Chondrocyte (in vitro differentiated cells): ENCODE data around the gene PUS7. TPM values are rescaled to one million over a fixed set of nuclear protein-coding genes. Genes with fewer than 3 reads are reported as not detected.

Experiments used
- DNase-seq: peaks from one replicate; pipeline ENCODE4 v3.0.0; 2021; ENCODE audit warnings: mixed read lengths, low spot score
- H3K27ac Mint-ChIP-seq: one replicate; pipeline ENCODE4 v1.8.0; 2021; ENCODE audit warnings: mild to moderate bottlenecking, moderate library complexity, mixed read lengths; ENCODE audit not compliant: unreplicated experiment
- H3K27me3 Mint-ChIP-seq: 2 replicates; pipeline ENCODE4 v1.8.0; 2021; ENCODE audit warnings: low read depth, mixed read lengths
- H3K36me3 Mint-ChIP-seq: 2 replicates; pipeline ENCODE4 v1.8.0; 2021; ENCODE audit warnings: low read depth, mixed read lengths
- H3K4me1 Mint-ChIP-seq: 2 replicates; pipeline ENCODE4 v1.8.0; 2021; ENCODE audit warnings: low read depth, mild to moderate bottlenecking, mixed read lengths
- H3K4me3 Mint-ChIP-seq: one replicate; pipeline ENCODE4 v1.8.0; 2021; ENCODE audit warnings: mild to moderate bottlenecking, moderate library complexity, mixed read lengths; ENCODE audit not compliant: unreplicated experiment
- H3K9me3 Mint-ChIP-seq: 2 replicates; pipeline ENCODE4 v1.8.0; 2021; ENCODE audit warnings: low read depth, mixed read lengths
- total RNA-seq: library from RNA; stranded (reverse); gene quantifications from 3 replicates; pipeline ENCODE4 v1.2.1, GENCODE V29; 2021
- TF ChIP-seq, protein P1 (sequence below): fragments of 200-600 bp; sonication (generic); IDR thresholded peaks from 2 replicates; pipeline ENCODE4 v1.5.0; 2021; ENCODE audit warnings: antibody characterized with exemption, mild to moderate bottlenecking, moderate library complexity

PUS7 gene
- total RNA-seq, 1 donor from 2014 or later, result 18.5 TPM

DNA sequence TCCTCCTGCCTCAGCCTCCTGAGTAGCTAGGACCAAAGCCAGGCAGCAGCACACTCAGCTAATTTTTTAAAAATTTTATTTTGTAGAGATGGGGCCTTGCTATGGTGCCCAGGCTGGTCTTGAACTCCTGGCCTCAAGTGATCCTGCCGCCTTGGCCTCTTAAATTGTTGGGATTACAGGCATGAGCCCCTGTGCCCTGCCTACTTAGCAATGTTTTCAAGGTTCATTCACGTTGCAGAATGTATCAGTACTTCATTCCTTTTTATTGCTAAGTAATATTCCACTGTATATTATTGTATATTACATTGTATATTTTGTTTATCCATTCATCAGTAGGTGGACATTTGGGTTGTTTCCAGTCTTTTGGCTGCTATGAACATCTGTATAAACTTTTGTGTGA, 44.2 kb downstream of the PUS7 start:
- Mint-ChIP-seq H3K4me3 (no peak overlapping the region), H3K9me3 (no peaks in the 10 kb centered on the region), H3K36me3 (peaks cover 14% of the 10 kb centered on the region), H3K27me3 (no peaks in the 10 kb centered on the region), H3K27ac (no peak overlapping the region), H3K4me1 (peaks cover 17% of the 10 kb centered on the region)
- no peak for DNase-seq
- TF ChIP-seq, protein P1, sequence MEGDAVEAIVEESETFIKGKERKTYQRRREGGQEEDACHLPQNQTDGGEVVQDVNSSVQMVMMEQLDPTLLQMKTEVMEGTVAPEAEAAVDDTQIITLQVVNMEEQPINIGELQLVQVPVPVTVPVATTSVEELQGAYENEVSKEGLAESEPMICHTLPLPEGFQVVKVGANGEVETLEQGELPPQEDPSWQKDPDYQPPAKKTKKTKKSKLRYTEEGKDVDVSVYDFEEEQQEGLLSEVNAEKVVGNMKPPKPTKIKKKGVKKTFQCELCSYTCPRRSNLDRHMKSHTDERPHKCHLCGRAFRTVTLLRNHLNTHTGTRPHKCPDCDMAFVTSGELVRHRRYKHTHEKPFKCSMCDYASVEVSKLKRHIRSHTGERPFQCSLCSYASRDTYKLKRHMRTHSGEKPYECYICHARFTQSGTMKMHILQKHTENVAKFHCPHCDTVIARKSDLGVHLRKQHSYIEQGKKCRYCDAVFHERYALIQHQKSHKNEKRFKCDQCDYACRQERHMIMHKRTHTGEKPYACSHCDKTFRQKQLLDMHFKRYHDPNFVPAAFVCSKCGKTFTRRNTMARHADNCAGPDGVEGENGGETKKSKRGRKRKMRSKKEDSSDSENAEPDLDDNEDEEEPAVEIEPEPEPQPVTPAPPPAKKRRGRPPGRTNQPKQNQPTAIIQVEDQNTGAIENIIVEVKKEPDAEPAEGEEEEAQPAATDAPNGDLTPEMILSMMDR, result no peak

DNA sequence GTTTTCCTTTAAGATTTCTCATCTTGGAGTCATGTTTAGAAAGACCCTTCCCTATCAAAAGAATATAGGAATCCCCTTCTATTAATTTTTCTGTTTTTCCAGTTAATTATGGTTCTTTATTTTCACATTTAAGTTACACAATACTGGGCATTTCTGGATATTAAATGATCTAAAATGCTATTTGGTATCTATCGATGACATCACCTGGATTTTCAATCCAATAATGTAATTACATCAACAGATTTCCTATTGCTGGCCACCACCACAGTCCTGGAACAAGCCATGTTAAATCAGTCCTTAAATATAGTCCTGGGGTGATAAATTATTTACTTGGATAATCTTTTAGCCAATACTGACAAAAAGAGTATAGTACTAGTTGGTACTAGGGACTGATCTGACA, 48.0 kb downstream of the PUS7 start:
- peaks cover 6% of the 10 kb centered on the region for H3K4me1 Mint-ChIP-seq
- TF ChIP-seq, protein P1, result no peak
- no peak overlapping the region for H3K4me3 Mint-ChIP-seq
- no peak overlapping the region for H3K27ac Mint-ChIP-seq
- no peaks in the 10 kb centered on the region for H3K27me3 Mint-ChIP-seq
- H3K36me3 Mint-ChIP-seq, result peaks cover 6% of the 10 kb centered on the region
- no peaks in the 10 kb centered on the region for H3K9me3 Mint-ChIP-seq
- no peak for DNase-seq

DNA sequence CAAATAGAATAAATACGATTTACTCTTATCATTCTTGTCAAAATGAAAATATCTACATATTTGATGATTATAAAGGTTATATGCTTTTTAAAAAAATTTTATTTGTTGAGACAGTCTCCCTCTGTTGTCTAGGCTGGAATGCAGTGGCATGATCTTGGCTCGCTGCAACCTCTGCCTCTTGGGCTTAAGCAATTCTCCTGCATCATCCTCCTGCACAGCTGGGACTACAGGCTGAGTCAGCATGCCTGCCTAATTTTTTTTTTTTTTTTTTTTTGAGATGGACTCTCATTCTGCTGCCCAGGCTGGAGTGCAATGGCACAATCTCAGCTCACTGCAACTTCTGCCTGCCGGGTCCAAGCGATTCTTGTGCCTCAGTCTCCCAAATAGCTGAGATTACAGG, 48.9 kb downstream of the PUS7 start:
- TF ChIP-seq, protein P1, result no peak
- H3K27me3 Mint-ChIP-seq, result no peaks in the 10 kb centered on the region
- no peaks in the 10 kb centered on the region for H3K9me3 Mint-ChIP-seq
- H3K27ac Mint-ChIP-seq, result no peak overlapping the region
- DNase-seq, result no peak
- H3K36me3 Mint-ChIP-seq, result peaks cover 6% of the 10 kb centered on the region
- peaks cover 6% of the 10 kb centered on the region for H3K4me1 Mint-ChIP-seq
- H3K4me3 Mint-ChIP-seq, result no peak overlapping the region

DNA sequence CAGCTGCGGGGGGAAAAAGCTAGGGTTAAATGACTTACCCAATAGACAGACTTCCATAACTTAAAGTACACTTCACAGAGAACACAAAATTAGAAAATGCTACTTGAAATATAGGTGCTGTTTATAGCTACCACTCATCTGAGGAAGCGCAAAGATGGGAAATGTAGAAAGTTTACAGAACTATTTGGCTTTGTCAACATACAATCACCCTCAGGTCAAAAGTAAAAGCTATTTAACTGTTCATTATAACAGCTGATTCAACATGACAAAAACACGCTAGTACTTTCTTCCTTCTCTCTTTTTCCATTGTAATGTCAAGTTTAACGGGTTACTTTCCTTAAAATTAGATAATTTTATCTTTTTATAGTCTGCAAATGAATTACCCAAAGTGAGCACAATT, 51.2 kb downstream of the PUS7 start:
- TF ChIP-seq, protein P1, result no peak
- Mint-ChIP-seq H3K27me3 (no peaks in the 10 kb centered on the region), H3K27ac (no peak overlapping the region), H3K4me1 (peaks cover 6% of the 10 kb centered on the region), H3K9me3 (no peaks in the 10 kb centered on the region), H3K4me3 (no peak overlapping the region), H3K36me3 (peaks cover 4% of the 10 kb centered on the region)
- no peak for DNase-seq

DNA sequence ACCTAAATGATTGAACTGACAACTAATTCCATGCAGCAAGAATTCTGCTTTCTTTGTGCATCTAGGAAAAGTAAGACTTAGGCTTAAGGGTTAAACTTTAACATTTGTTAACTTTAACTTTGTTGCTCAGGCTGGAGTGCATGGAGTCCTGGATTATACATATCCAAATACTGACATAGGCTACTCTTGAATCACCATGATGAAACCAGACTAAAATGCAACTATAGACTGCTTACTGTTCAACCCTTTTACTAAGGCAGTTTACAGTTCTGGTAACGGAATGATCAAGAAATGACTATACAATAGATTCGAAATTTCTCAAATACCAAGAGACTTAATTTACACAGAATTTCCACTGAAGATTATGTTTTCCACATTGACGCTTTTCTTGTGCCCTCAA, 52.0 kb downstream of the PUS7 start:
- no peak for DNase-seq
- H3K4me1 Mint-ChIP-seq, result peaks cover 6% of the 10 kb centered on the region
- H3K27ac Mint-ChIP-seq, result no peak overlapping the region
- H3K27me3 Mint-ChIP-seq, result no peaks in the 10 kb centered on the region
- TF ChIP-seq, protein P1, result no peak
- no peak overlapping the region for H3K4me3 Mint-ChIP-seq
- H3K9me3 Mint-ChIP-seq, result no peaks in the 10 kb centered on the region
- peaks cover 3% of the 10 kb centered on the region for H3K36me3 Mint-ChIP-seq
